Activated T-cell treated with anti-CD3 and anti-CD28 coated beads for 48 hours (primary cell): ENCODE measurements around the gene ULBP2.
"Not testable (repeated sequence)": the region's sequence is repeated elsewhere in the genome, so short reads cannot be mapped to it uniquely, and the experiment has no call there.

Experiments used
- DNase-seq: peaks from one replicate; pipeline ENCODE4 v3.0.0-alpha.2; 2020; ENCODE audit warnings: low read depth

The ULBP2 gene

GRCh38 chr6:149909701-149910470 is 31.9 kb upstream of the ULBP2 start:
- no peak for DNase-seq

GRCh38 chr6:149910721-149911151 is 31.1 kb upstream of the ULBP2 start:
- DNase-seq, result no peak

- not testable (repeated sequence) for DNase-seq
These were observed 29.1 kb upstream of the ULBP2 start for GRCh38 chr6:149912680-149913079.

GRCh38 chr6:149913085-149913484 is 28.7 kb upstream of the ULBP2 start:
- no peak for DNase-seq

GRCh38 chr6:149913540-149914240 is 28.1 kb upstream of the ULBP2 start:
- DNase-seq, result no peak

- DNase-seq, result no peak
These were observed 25.6 kb upstream of the ULBP2 start for GRCh38 chr6:149915970-149916865.

- DNase-seq, result no peak
These were observed 24.1 kb upstream of the ULBP2 start for GRCh38 chr6:149917679-149918078.

- DNase-seq, result no peak
These were observed 23.5 kb upstream of the ULBP2 start for GRCh38 chr6:149918151-149918905.

- not testable (repeated sequence) for DNase-seq
These were observed 22.5 kb upstream of the ULBP2 start for GRCh38 chr6:149919126-149919833.

GRCh38 chr6:149919834-149920225 is 22.0 kb upstream of the ULBP2 start:
- DNase-seq, result no peak

GRCh38 chr6:149921361-149921760 is 20.5 kb upstream of the ULBP2 start:
- no peak for DNase-seq

- DNase-seq, result not testable (repeated sequence)
These were observed 19.7 kb upstream of the ULBP2 start for GRCh38 chr6:149922091-149922490.

- peak; percentile 73 for DNase-seq
These were observed 19.0 kb upstream of the ULBP2 start, which contains the start of gene RAET1G for GRCh38 chr6:149922642-149923326. TSS of gene RAET1G (minus strand) at chr6:149923121. CDS start at chr6:149923010, 111 bp downstream.

GRCh38 chr6:149923327-149923986 is 18.4 kb upstream of the ULBP2 start:
- DNase-seq, result no peak

GRCh38 chr6:149924206-149924932 is 17.4 kb upstream of the ULBP2 start:
- DNase-seq, result no peak

- DNase-seq, result no peak
These were observed 16.9 kb upstream of the ULBP2 start for GRCh38 chr6:149924933-149925252.

- DNase-seq, result no peak
These were observed 16.4 kb upstream of the ULBP2 start for GRCh38 chr6:149925253-149925973.

GRCh38 chr6:149925974-149926777 is 15.6 kb upstream of the ULBP2 start:
- peak; percentile 78 for DNase-seq
